IMR-90 (cell line): ENCODE results near the gene ADGRL3.

Experiments used
- CTCF ChIP-seq: conservative IDR thresholded peaks from 2 replicates; pipeline ENCODE4 v1.5.1; 2012; ENCODE audit warnings: mild to moderate bottlenecking, low read depth, low read length, improper control_type of control experiment
- FOS ChIP-seq: fragments of 150-350 bp; IDR thresholded peaks from 2 replicates; pipeline ENCODE4 v1.6.1; 2016; ENCODE audit warnings: low read depth, low read length
- MXI1 ChIP-seq: IDR thresholded peaks from 2 replicates; pipeline ENCODE4 v1.6.1; 2012; ENCODE audit warnings: low read depth, mild to moderate bottlenecking, low read length, moderate library complexity, borderline replicate concordance
- POLR2A ChIP-seq: IDR thresholded peaks from 2 replicates; pipeline ENCODE4 v1.6.1; 2012; ENCODE audit warnings: mild to moderate bottlenecking, low read depth, low read length
- RFX5 ChIP-seq: IDR thresholded peaks from 2 replicates; pipeline ENCODE4 v1.8.0; 2012; ENCODE audit warnings: low read depth, mild to moderate bottlenecking, low read length, moderate library complexity

DNA sequence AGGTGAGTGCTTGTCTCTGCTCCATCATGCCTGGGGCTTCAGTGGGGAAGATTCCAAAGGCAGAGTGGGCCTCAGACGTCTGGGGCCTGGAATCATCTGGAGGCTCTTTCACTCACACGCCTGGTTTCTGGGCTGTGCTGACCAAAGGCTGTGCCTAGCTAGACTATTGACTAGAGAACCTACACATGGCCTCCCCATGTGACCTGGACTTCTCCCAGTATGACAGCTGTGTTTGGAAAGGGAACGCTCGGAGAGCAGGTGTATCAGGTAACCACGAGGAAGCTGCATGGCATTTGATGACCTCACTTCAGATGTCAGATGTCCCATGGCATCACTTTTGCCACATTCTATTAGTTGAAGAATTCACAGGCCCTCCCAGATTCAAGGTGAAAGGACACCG lies 51.0 kb downstream of the ADGRL3 start:
- TF ChIP-seq POLR2A (no peak), RFX5 (no peak), CTCF (no peak), FOS (no peak), MXI1 (no peak)
